ENCODE measurements around the gene NIP7. TPM values are rescaled to one million over a fixed set of nuclear protein-coding genes. Genes with fewer than 3 reads are reported as not detected.

The NIP7 gene
- total and polyA plus RNA-seq, 2 donors (not counting 3 experiments of a cell fraction or from before 2014, with no cell fraction given) = 8.8 to 46.8 TPM

DNA sequence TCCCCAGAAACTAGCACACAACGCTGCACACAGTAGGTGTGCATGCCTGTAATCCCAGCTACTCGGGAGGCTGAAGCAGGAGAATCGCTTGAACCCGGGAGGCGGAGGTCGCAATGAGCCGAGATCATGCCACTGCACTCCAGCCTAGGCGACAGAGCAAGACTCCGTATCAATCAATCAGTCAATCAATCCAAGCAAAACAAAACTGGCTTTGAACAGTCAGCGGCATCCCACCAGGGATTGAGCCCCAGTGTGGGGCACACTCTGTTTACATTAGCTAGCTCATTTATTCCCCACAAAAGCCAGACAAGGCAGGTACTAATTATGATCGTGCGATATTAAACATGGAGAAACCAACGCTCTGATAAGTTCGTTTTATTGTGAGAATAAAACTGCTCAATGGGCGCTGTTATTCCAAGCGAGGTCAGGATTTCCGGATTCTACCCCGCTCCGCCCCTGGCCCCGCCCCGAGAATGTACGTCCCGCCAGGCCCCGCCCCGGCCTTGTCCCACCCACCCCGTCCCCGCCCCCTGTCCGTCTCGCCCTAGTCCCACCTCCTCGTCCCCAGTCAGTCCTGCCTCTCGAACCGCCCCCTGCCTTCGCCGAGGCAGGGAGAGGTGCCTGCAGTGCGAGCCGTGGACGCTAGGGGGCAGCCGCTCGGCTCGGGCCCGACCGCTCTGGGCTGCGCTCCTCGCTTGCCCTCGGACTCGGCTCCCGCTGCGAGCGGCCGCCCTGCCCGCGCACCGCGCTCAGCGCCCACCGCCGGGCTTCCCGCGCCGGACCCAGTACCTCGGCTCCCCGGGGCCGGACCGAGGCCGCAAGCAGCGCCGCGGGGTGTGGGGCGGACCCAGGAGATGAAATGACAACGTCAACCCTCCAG is 28.7 kb upstream of the NIP7 start, which contains the start of gene VPS4A:
TSS of gene VPS4A (plus strand) at position 698 of the 880 bp plus-strand sequence. CDS start at position 860, 162 bp downstream.
- Histone ChIP-seq H3K27me3 (ENCODE audit: control insufficient read depth in 2 of 2, insufficient read depth in 2 of 2, low read length in 2 of 2) (no peaks in the 10 kb centered on the region), H3K4me3 (replicated peaks in 1 of 3; ENCODE audit: insufficient read depth in 1 of 3, low read depth in 1 of 3, low read length in 3 of 3) (peak within 1 kb of the TSS; percentile 56 to 76 (median 59)), H3K4me1 (ENCODE audit: control insufficient read depth, extremely low read depth, insufficient read depth, low read length) (peaks cover 10% of the 10 kb centered on the region), H3K79me2 (ENCODE audit: control insufficient read depth, insufficient read depth, low read length) (peaks cover 38% of the 10 kb centered on the region), H3K4me2 (ENCODE audit: insufficient read depth, low read length) (peak within 1 kb of the TSS; percentile 90), H3K9ac (replicated peaks; ENCODE audit: extremely low read depth, insufficient read depth, low read length) (peak within 1 kb of the TSS; percentile 83), H3K9me1 (replicated peaks; ENCODE audit: control insufficient read depth, extremely low read depth, insufficient read depth, low read length) (no peaks in the 10 kb centered on the region), H2AFZ (ENCODE audit: low read depth, low read length) (peak within 1 kb of the TSS; percentile 28), H3K36me3 (ENCODE audit: control insufficient read depth in 2 of 2, extremely low read depth in 1 of 2, insufficient read depth in 2 of 2, low read length in 2 of 2) (peaks cover 6 to 11% of the 10 kb centered on the region in 2 experiments), H3K9me3 (replicated peaks; ENCODE audit: control insufficient read depth, insufficient read depth, low read length) (no peaks in the 10 kb centered on the region), H3K27ac (ENCODE audit: insufficient read depth, low read depth, low read length) (peak within 1 kb of the TSS; percentile 46), H4K20me1 (replicated peaks; ENCODE audit: control insufficient read depth, extremely low read depth, insufficient read depth, low read length) (no peaks in the 10 kb centered on the region)
- intact Hi-C loops (cut with micrococcal nuclease) (loop anchor here (1.0 to 5.0 kb wide), 3 partner anchors 19 to 256 kb away; partner anchors contain the start of genes COG8, NFAT5, NIP7 and PDF), dilution Hi-C loops (cut with MboI; ENCODE audit: extremely low pct_ligation_motif_present, low sequenced_read_pairs) (no loop called here)
- FAIRE-seq = peak; percentile 96
- CTCF ChIA-PET = interaction anchor here (0.7 to 0.8 kb wide), 2 partner anchors 16 to 161 kb away, joined by 3 to 4 read pairs; no protein-coding TSS in a partner anchor
- POLR2A ChIA-PET = no interaction called here
- peak; percentile 98 for DNase-seq (ENCODE audit: low read depth, low spot score)
- TF ChIP-seq, protein P1, sequence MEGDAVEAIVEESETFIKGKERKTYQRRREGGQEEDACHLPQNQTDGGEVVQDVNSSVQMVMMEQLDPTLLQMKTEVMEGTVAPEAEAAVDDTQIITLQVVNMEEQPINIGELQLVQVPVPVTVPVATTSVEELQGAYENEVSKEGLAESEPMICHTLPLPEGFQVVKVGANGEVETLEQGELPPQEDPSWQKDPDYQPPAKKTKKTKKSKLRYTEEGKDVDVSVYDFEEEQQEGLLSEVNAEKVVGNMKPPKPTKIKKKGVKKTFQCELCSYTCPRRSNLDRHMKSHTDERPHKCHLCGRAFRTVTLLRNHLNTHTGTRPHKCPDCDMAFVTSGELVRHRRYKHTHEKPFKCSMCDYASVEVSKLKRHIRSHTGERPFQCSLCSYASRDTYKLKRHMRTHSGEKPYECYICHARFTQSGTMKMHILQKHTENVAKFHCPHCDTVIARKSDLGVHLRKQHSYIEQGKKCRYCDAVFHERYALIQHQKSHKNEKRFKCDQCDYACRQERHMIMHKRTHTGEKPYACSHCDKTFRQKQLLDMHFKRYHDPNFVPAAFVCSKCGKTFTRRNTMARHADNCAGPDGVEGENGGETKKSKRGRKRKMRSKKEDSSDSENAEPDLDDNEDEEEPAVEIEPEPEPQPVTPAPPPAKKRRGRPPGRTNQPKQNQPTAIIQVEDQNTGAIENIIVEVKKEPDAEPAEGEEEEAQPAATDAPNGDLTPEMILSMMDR (IDR thresholded peaks at IDR 0.05; ENCODE audit: extremely low read depth in 1 of 2, insufficient read depth in 1 of 2, low read depth in 1 of 2, low read length in 2 of 2) = peak; percentile 86 to 96
- TF ChIP-seq FOS (IDR thresholded peaks at IDR 0.05; ENCODE audit: borderline replicate concordance, insufficient read depth, low read length) = no peak
- peak; percentile 21 for TF ChIP-seq MYC (IDR thresholded peaks at IDR 0.05; ENCODE audit: low read depth, low read length)
- no peak for TF ChIP-seq JUN (IDR thresholded peaks at IDR 0.05; ENCODE audit: borderline replicate concordance, insufficient read depth, insufficient read length, low read depth)
- no peak for TF ChIP-seq GATA2 (IDR thresholded peaks at IDR 0.05; ENCODE audit: insufficient read depth, insufficient read length, low read depth, low read length)
- TF ChIP-seq, protein P2, sequence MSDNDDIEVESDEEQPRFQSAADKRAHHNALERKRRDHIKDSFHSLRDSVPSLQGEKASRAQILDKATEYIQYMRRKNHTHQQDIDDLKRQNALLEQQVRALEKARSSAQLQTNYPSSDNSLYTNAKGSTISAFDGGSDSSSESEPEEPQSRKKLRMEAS (IDR thresholded peaks at IDR 0.05; ENCODE audit: insufficient read depth, insufficient read length) = no peak
- TF ChIP-seq POLR2A (IDR thresholded peaks at IDR 0.05; ENCODE audit: low read depth, low read length) = peak; percentile 85
- TF ChIP-seq POLR2AphosphoS5 (IDR thresholded peaks at IDR 0.05; ENCODE audit: insufficient read depth, low read depth, low read length) = peak; percentile 95
- TF ChIP-seq EZH2 (IDR thresholded peaks at IDR 0.05; ENCODE audit: borderline replicate concordance, low read depth, low read length, severe bottlenecking) = no peak
- TSS peak; percentile 60 for BruUV-seq (replicated peaks)
